CD4-positive, alpha-beta T cell treated with Interleukin-15 for 1 hour (primary cell): ENCODE data around the gene UIMC1.
A peak's percentile ranks its signal among the peaks of the same experiment; 100 is the strongest.

Source experiments
- DNase-seq: peaks from one replicate; pipeline ENCODE4 v3.0.0-alpha.2; 2020

Gene UIMC1

DNA sequence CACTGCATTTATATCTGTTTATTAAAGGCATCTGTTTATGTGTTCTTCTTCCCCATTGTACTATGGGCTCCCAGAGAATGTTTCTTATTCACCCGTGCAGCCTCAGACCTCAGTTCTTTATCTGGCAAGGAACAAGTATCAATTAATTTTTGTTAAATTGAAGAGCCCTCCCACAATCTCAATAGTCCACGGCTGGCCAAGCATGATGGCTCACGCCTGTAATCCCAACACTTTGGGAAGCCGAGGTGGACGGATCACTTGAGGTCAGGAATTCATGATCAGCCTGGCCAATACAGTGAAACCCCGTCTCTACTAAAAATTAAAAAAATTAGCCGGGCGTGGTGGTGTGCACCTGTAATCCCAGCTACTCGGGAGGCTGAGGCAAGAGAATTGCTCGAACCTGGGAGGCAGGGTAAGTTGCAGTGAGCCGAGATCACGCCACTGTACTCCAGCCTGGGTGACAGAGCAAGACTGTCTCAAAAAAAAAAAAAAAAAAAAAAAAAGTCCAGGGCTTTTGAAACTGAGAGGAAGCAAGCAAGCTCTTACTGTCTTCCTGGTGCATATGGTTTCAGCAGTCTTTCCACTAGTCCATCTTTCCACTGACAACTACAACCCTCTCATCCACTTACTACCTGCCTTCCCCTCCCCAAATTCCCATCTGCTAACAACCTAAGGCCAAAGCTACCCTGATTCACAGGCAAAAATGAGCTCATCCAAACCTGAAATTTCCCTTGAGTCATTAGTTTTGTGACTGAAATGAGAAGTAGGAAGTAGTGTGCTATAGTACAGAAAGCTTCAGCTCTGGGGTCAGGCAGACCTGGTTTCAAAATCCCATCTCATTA lies 105.1 kb downstream of the UIMC1 start:
- DNase-seq = peak; percentile 15

DNA sequence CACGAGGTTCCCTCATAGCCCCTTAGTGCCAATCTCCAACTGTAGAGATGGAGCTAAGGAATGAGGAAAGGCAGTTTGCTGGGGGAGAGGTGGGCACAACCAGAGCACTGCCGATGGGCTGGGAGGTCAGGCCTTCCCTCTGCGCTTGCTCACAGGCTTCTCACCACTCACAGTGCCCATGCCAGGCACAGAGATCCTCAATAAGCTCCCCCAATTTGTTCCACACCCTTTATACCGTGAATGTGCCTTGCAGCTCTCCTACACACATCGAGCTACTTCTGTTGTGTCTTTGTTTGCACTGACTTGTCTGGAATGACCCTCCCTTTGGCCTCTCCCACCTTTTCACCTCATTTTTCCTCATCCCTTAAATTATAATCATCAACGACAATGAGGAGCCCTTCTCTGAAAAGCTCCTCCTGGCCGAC lies 105.8 kb downstream of the UIMC1 start:
- no peak for DNase-seq

DNA sequence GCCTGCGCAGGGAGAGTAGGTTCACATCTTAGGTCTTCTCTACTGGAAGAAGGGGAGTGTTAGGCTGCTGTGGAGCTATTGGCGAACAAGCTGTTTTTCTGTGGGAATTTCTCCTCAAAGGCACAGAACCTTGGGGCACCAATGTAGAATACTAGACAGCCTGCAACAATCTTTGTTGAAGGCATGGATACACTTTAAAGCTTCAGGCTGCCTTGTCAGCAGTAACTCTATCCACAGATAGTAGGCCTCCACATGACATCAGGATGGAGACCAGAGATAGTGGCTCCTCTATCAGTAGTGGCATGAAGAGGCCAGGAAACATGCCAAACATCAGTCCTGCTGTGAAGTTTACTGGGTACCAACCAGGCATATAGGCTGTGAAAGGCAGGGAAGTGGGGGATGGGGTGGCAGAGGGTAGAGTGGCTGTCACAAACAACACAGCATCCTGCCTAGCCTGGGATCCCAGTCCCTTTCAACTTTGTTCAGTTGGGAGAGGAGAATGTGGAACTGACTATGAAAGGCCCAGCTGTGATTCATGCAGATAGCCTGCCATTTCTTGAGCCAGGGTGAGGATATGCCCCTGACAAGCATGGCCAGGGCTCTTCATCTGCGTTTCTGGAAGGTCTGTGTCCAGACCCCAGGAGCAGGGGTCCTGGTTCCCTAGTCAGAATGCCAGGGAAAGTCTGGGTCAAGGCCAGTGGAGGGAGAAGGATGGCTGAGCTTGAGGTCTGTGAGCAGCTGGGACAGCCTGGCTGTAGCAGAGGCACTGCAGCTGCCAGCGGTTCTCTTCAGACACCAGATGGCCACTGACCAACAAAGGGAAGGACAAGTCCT lies 106.4 kb downstream of the UIMC1 start:
- peak; percentile 11 for DNase-seq

DNA sequence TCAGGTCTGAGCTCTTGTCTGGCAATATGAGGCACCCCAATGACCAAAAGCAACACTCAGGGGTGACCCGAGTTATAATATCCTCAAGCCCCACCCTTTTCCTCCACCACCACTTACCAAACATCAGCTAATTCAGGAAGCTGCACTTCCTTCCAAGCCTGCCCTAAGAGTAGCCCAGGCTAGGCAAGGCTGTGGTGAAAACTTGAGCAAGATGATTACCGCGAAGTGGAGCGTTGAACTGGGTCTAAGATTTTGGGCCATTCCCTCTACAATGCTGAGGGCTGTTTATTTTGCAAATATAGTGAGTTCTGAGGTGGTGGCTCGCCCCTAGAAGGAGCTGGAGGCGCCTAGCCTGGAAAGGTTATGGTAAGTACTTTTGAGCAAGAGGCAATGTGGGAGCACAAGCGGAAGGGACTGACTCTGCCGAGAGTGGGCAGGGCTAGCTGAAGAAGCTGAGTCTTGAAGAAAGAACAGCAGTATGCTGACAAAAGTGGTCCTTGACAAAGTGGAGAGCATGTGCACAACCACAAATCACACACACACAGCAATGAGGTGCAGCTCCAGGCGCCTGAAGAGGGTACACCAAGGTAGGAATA lies 107.2 kb downstream of the UIMC1 start, which contains the start of gene HK3:
HK3 (minus strand) TSS at position 51 of the 596 bp plus-strand sequence. CDS start 3,187 bp downstream, outside the sequence.
- DNase-seq = peak; percentile 45

DNA sequence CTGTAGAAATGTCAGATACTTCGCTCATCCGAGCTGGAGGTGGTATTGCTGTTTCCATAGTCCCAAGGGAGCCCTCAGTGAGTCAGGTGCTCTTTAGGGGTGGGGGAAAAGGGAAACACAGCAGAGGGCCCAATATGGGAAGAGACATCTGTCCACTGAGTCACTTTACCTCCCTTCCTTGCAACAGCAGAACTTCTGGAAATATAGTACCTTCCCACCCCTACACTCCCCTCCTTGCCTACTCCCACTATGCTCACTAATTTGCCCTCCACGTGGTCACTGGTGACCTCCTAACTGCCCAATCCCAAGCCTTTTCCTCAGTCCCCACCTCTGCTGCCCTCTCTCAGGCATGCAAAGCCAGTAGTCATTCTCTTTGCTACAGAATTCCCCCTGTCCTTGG lies 109.3 kb downstream of the UIMC1 start:
- peak; percentile 15 for DNase-seq

DNA sequence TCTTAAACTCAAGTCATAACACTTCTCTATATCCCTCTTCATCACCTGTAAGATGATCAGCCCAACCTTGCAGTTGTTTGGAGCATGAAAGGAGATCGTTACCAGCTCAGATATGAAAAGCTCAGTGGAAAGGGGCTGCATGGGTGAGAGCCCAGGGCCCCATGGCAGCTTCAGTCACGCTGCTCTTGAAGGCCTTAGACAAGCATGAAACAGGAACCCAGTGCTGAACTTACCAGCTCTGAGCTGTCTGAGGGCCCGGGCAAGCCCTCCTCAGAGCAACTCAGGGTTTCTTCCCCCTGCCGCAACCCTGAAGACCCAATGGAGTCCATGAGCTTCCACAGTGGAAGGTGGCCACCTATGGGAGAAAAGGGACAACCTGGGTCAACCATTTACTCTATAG lies 110.7 kb downstream of the UIMC1 start:
- peak; percentile 16 for DNase-seq

DNA sequence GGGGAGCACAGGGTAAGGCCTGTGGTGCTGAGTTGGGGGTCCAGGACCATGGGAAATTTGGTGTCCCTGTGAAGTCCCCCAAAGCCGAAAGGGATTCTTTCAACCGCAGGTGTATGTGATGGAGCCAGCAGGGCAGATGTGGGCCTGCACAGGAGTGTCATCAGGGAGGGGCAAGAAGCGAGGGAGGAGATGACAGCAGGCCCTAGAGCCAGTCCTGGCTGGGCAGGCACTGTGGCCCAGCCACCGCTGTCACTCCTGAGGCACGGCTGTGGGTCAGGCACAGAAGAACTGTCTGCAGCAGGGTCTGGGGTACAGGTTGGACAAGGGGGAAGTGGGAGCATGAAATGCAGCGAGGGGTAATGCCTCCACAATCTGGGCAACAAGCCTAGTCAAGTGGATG lies 112.3 kb downstream of the UIMC1 start:
- DNase-seq = no peak

DNA sequence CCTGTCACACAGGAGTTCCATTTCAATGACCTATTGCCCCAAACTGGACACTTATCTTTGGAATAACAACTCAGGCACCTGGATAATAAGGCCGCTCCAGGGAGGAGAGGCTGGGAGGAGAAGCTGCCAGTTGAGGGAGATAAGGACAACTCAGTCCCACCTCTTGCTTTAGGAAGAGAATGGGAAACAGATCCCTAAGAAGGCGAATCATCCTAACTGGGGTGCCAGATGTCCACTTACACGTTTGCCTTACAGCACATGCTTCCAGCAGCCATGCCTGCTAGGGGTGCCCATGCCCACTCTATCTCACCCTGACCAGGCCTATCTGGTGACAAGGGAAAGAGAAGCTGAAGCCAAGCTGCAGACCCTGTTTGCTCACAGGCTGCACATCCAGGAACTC lies 113.9 kb downstream of the UIMC1 start:
- DNase-seq = no peak

DNA sequence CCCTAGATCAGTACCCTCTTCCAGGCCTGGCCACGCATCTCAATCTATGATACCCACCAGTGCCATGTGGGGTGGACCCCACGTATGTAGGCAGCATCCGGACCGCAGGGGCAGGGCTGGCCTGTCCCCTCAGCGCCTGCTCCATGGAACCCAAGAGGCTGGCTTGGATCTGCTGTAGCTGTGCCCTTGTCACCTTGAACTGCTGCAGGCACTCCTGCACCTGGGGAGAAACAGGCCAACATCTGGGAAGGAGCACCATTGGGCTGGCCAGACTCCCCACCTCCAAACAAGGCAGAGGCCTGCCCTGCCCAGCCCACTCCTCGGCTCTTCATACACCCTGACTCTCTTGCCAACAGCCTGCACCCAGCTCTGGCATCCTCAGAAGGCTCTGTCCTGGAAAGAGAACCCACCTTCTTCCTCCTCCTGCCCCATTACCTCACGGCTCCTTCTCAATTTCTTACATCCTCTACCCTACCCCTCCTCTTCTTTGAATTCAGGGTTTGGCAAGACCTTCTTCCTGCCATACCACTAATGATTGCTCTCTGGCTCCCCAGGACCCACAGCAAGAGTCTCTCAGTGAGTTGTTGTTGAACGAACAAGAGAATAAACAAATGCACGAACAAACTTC lies 115.1 kb downstream of the UIMC1 start:
- peak; percentile 10 for DNase-seq

DNA sequence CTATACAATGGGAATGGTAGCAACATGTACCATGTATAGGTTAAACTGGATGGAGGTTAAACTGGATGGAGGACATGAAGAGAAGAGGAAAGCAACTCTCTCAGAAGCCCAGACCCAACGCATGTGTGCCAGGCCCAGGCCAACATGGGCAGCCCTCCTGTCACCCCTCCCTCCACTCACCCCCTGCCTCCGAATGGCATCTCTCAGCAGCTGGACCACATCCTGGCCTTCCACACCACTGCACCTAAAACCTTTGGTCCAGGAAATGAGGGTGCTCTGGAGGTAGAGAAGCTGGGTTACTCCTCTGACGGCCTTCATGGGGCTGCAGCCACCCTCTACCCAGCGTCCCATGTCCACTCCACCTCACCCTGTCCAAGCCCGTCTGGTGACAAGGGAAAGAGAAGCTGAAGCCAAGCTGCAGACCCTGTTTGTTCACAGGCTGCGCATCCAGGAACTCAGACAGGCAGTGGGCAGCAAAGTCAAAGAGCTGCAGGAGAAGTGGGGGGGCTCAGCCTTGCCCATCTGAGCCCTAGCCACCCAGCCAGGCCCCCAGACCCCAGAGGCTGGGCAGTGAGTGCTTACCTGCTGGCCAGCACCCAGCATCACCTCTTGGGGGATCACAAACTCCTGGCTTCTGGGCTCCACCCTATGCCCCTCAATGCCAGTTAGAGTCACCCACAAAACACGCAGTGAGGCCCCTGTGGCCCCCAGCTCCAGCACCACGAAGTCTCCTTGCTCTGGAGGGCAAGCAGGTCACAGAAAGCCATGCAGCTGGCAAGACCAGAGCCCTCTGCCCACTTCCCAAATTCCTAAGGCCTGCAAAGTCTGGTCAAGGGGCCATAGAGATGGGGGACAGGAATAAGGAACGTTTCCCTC lies 115.9 kb downstream of the UIMC1 start:
- peak; percentile 15 for DNase-seq

DNA sequence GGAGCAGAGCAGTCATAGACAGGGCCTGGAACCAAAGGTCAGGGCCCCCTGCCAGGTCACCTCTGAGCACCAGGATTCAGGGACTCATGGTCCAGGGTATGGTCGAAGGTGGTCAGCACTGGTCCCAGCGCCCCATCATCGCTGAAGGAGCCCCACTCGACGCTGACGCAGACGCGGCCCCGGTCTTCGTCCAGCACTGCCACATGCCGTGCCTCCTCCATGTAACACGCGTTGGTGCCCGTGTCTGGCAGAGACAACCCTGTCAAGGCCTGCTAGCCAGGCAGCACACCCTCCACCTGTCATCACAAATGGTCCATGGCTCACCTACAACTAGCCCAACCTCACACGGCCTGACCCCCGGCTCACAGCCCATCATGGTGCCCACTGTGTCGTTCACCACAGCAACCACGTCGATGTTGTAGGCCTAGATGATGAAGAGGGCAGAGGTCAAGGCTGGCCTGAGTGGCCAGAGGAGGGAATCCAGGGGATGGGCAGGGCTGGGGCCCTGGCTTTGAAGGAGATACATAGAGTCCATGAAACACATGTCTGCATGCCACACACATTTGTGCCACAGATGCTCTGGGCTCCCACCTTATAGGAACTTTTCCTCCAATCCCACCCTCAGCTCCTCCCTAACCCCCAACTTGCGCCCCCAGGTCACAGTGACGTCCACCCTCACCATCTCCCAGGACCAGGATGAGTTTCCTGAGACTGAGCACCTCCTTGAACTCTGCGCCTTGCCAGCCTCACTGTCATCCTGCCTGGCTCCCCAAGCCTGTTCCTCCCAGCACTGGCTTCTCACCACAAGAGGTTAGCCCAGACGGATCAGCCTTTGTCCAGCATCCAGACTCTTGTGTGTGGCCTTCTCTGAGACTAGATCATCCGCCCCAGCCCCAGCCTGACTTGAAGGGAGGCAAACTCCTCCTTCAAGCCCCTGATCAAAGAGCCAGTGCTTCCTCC lies 117.0 kb downstream of the UIMC1 start:
- DNase-seq = peak; percentile 11

DNA sequence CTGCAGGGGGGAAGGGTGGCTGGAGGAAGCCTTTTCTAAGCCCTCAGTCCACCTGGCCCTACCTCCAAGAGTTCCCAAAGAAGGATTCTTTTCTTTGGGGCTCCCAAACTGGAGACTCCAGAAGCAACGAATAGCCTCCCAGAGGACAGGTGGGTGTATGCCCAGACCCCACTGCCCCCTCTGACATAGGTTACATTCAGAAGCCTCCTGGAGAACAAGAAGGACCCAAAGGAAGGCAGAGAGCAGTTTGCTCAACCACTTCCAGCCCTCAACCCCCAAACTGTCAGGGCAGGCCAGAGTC lies 117.8 kb downstream of the UIMC1 start:
- peak; percentile 5 for DNase-seq

DNA sequence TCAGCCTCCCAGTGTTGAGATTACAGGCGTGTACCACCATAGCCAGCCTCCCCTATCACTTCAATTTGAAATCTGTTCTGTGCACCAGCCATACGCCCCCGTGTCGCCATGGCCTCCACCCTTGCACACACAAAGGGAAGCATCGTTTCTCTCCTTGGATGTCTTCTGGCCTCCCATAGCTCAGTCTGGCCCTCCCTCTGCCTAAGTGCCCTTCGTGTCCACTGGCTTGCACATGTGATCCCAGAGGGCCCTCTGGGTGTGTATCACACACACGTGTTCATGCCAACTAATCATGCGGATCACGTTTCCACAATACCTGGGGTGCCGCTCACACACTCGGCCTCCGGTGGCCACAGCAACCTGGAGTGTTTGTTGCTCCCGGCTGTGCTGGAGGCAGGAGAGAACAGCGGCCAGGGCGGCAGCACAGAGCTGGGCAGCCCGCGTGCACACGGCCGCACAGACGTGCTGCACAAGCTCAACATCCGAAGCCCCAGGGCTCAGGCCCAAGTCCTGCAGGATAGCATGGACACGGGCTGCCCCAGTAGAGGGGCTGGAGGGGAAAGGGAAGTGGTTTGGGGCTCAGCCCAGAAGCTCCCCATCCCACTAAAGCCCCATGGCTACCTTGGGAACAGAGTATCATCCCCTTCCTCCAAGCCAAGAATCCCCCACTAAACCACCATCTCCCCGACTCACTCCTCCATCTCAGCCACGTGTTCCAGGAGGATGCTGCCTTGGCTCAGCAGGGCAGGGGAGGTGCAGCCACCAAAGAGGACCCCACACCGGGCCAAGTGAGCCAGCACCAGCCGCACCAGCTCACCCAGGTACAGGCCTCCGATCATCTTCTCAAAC lies 118.3 kb downstream of the UIMC1 start:
- DNase-seq = peak; percentile 3

DNA sequence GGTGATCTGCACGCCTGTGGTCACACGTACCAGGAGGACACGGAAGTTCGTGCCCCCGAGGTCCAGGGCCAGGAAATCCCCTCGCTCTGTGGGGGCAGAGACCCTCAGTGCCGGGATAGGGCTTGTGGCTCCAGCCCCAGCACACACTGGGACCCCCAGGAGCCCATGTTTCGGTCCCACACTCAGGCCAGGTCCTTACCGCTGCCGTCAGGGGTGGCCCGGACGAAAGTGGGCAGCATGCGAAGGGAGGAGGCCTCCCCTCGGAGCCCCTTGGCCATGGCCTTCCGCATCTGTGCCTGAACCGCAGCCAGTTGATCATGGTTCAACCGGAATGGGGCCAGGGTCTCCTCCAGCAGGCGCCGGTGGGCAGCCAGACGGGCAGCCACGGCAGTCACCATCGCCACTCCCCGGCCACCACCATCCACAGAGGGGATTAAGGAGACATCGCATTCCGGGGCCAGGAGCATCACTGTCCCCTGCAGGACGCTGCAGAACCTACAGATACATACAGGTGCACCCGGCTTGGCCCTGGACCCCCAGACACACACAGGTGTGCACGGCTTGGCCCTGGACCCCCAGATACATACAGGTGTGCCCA lies 119.2 kb downstream of the UIMC1 start:
- peak; percentile 6 for DNase-seq

DNA sequence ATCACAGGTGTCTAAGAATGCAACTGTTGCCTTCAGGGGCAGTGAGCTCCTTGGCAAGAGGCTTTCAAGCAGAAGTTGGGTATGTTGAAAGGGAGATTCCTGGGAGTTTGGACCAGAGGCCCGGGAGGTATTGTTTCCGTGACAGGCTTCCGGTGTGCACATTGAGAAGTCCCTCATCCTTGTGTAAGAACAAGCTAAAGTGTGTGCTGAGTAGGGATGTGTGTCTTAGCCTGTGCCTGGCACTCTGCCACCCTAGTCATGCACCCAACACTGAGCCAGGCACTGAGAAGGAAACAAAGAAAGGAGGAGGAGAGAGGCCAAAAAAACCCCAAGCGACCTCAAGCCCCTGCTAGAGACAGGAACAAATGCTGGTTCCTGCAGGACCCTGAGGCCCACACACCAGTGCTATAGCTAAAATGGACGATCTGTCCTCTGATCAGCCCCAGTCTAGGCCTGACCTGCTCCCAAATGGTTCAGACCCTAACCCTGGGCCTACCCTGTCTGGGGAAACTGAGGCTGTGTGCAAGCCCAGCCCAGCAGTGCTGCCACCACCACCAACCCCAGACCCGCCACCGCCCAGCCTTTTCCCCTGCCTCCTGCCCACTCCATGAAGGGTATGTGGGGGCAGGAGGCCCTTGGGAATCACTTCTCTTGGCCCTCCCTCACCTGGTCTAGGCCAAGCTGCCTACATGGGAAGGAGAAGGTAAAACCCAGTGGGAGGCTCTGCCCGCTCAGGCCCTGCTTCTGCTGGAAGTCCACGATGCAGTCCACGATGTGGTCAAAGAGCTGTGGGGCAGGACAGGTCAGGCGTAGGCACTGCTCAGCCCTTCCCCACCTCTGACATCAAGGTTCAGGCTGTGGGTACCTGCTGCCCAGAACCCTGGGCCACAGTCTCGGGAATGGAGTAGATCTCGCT lies 120.0 kb downstream of the UIMC1 start:
- DNase-seq = peak; percentile 2

DNA sequence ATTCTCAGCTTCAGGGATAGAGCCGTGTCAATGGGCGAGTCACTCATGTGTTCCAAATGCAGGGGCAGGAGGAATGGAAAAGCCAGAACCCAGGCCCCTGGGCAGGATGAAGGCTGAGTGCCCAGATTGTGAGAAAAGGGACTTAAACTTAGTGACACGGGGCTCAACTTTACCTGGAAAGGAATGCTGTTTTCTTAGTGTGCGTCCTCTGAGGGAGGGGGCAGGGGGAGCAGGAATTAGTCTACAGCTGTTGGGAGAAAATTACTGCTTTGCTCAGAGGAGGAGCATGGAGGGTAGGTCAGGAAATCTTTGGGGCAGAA lies 122.0 kb downstream of the UIMC1 start:
- DNase-seq = no peak

DNA sequence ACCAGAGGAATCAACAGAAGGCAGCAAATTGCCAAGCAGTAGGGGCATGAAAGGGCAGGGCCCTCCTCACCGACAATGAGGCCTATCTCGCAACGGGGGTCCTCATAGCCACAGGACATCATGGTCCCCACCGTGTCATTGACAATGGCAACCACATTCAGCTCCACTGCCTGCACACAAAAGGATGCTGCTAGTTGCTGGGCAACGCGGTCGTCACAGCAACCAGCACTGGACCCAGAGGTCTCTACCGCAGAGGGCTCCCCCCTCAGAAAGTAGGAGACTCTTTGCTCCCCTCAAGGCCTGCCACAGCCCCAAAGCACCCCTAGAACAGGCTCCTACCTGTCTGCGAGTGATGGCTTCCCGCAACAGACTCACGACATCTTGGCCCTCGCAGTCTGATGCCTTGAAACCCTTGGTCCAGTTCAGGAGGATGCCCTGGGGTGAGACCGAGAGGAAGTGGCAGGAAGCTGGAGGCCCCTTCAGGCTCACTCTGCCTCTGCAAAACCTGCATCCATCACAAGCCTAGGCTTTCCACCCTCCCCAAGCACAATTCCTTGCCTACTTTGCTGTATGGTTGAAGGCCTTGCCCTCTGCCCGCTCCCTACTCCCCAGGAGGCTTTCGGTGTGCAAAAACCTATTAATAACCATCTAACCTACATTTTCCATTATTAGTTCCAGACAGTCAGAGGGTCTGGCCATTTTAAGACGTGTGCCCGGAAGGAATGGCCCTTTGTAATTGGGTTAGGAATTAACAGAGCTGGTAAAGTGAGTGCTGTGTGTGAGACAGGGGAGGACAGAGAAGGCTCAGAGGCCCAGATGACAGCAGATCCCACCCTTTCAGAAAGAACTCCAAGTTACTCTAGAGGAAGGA lies 122.6 kb downstream of the UIMC1 start:
- DNase-seq = no peak

DNA sequence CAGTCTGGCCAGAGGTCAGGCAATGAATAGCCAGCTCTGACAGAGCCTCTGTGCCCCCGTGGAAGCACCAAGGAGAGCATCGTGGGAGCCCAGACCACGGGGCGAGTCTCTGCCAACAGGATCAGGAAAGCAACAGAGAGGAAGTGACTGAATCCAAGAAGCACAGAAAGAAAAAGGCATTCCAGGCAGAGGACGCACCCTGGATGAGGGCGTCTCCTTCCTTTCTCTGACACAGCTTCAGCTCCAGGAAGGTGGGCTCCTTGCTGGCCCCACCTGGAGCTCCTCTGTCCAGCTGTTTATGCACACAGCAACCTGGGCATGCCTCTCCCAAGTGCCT lies 124.0 kb downstream of the UIMC1 start:
- no peak for DNase-seq
